ENCODE measurements around the gene MAP3K10. TPM values are rescaled to one million over a fixed set of nuclear protein-coding genes. Genes with fewer than 3 reads are reported as not detected.

The MAP3K10 gene
- total RNA-seq, 1 donor from 2014 or later = 21.7 TPM

- no peak for DNase-seq (ENCODE audit: low spot score)
- intact Hi-C loops (cut with micrococcal nuclease) = no loop called here
- Mint-ChIP-seq H3K4me1 (ENCODE audit: low read depth) (no peaks in the 10 kb centered on the region), H3K27me3 (ENCODE audit: low read depth) (no peaks in the 10 kb centered on the region), H3K27ac (no peak overlapping the region), H3K36me3 (ENCODE audit: low read depth) (peaks cover 10% of the 10 kb centered on the region), H3K9me3 (no peaks in the 10 kb centered on the region), H3K4me3 (ENCODE audit: low read depth) (no peak overlapping the region)
Measured at GRCh38 chr19:40245506-40246128, 54.4 kb downstream of the MAP3K10 start.

- intact Hi-C loops (cut with micrococcal nuclease) = no loop called here
- no peak for DNase-seq (ENCODE audit: low spot score)
- no peak overlapping the region for H3K27ac Mint-ChIP-seq
- H3K27me3 Mint-ChIP-seq (ENCODE audit: low read depth) = no peaks in the 10 kb centered on the region
- H3K4me3 Mint-ChIP-seq (ENCODE audit: low read depth) = no peak overlapping the region
- no peaks in the 10 kb centered on the region for H3K9me3 Mint-ChIP-seq
- peaks cover 11% of the 10 kb centered on the region for H3K36me3 Mint-ChIP-seq (ENCODE audit: low read depth)
- no peaks in the 10 kb centered on the region for H3K4me1 Mint-ChIP-seq (ENCODE audit: low read depth)
Measured at GRCh38 chr19:40246292-40247073, 55.3 kb downstream of the MAP3K10 start.

- Mint-ChIP-seq H3K9me3 (no peaks in the 10 kb centered on the region), H3K4me3 (ENCODE audit: low read depth) (no peak overlapping the region), H3K36me3 (ENCODE audit: low read depth) (peaks cover 9% of the 10 kb centered on the region), H3K27me3 (ENCODE audit: low read depth) (no peaks in the 10 kb centered on the region), H3K27ac (no peak overlapping the region), H3K4me1 (ENCODE audit: low read depth) (no peaks in the 10 kb centered on the region)
- DNase-seq (ENCODE audit: low spot score) = no peak
- intact Hi-C loops (cut with micrococcal nuclease) = no loop called here
Measured at GRCh38 chr19:40247178-40247577, 56.0 kb downstream of the MAP3K10 start.

GRCh38 chr19:40247735-40248262, 56.6 kb downstream of the MAP3K10 start:
- Mint-ChIP-seq H3K36me3 (ENCODE audit: low read depth) (peaks cover 14% of the 10 kb centered on the region), H3K27me3 (ENCODE audit: low read depth) (no peaks in the 10 kb centered on the region), H3K4me1 (ENCODE audit: low read depth) (peaks cover 4% of the 10 kb centered on the region), H3K4me3 (ENCODE audit: low read depth) (no peak overlapping the region), H3K9me3 (no peaks in the 10 kb centered on the region), H3K27ac (no peak overlapping the region)
- no peak for DNase-seq (ENCODE audit: low spot score)
- intact Hi-C loops (cut with micrococcal nuclease) = no loop called here

- Mint-ChIP-seq H3K4me3 (ENCODE audit: low read depth) (no peak overlapping the region), H3K27ac (no peak overlapping the region), H3K9me3 (no peaks in the 10 kb centered on the region), H3K4me1 (ENCODE audit: low read depth) (peaks cover 4% of the 10 kb centered on the region), H3K36me3 (ENCODE audit: low read depth) (peaks cover 17% of the 10 kb centered on the region), H3K27me3 (ENCODE audit: low read depth) (no peaks in the 10 kb centered on the region)
- intact Hi-C loops (cut with micrococcal nuclease) = no loop called here
- DNase-seq (ENCODE audit: low spot score) = no peak
Measured at GRCh38 chr19:40249201-40249600, 58.0 kb downstream of the MAP3K10 start.

GRCh38 chr19:40249781-40250180, 58.6 kb downstream of the MAP3K10 start:
- H3K27me3 Mint-ChIP-seq (ENCODE audit: low read depth) = no peaks in the 10 kb centered on the region
- intact Hi-C loops (cut with micrococcal nuclease) = no loop called here
- H3K9me3 Mint-ChIP-seq = no peaks in the 10 kb centered on the region
- H3K27ac Mint-ChIP-seq = no peak overlapping the region
- H3K4me3 Mint-ChIP-seq (ENCODE audit: low read depth) = no peak overlapping the region
- no peak for DNase-seq (ENCODE audit: low spot score)
- peaks cover 4% of the 10 kb centered on the region for H3K4me1 Mint-ChIP-seq (ENCODE audit: low read depth)
- peaks cover 20% of the 10 kb centered on the region for H3K36me3 Mint-ChIP-seq (ENCODE audit: low read depth)

- peaks cover 33% of the 10 kb centered on the region for H3K36me3 Mint-ChIP-seq (ENCODE audit: low read depth)
- intact Hi-C loops (cut with micrococcal nuclease) = no loop called here
- H3K27ac Mint-ChIP-seq = no peak overlapping the region
- no peak for DNase-seq (ENCODE audit: low spot score)
- H3K9me3 Mint-ChIP-seq = no peaks in the 10 kb centered on the region
- H3K4me3 Mint-ChIP-seq (ENCODE audit: low read depth) = no peak overlapping the region
- H3K27me3 Mint-ChIP-seq (ENCODE audit: low read depth) = no peaks in the 10 kb centered on the region
- H3K4me1 Mint-ChIP-seq (ENCODE audit: low read depth) = peaks cover 4% of the 10 kb centered on the region
Measured at GRCh38 chr19:40251244-40251643, 60.0 kb downstream of the MAP3K10 start.

- no peak overlapping the region for H3K4me3 Mint-ChIP-seq (ENCODE audit: low read depth)
- no peak overlapping the region for H3K27ac Mint-ChIP-seq
- DNase-seq (ENCODE audit: low spot score) = no peak
- peaks cover 34% of the 10 kb centered on the region for H3K36me3 Mint-ChIP-seq (ENCODE audit: low read depth)
- H3K4me1 Mint-ChIP-seq (ENCODE audit: low read depth) = peaks cover 4% of the 10 kb centered on the region
- H3K9me3 Mint-ChIP-seq = no peaks in the 10 kb centered on the region
- H3K27me3 Mint-ChIP-seq (ENCODE audit: low read depth) = no peaks in the 10 kb centered on the region
- intact Hi-C loops (cut with micrococcal nuclease) = no loop called here
Measured at GRCh38 chr19:40251991-40252390, 60.8 kb downstream of the MAP3K10 start.

- H3K4me1 Mint-ChIP-seq (ENCODE audit: low read depth) = peaks cover 4% of the 10 kb centered on the region
- intact Hi-C loops (cut with micrococcal nuclease) = no loop called here
- H3K27me3 Mint-ChIP-seq (ENCODE audit: low read depth) = no peaks in the 10 kb centered on the region
- H3K36me3 Mint-ChIP-seq (ENCODE audit: low read depth) = peaks cover 35% of the 10 kb centered on the region
- H3K9me3 Mint-ChIP-seq = no peaks in the 10 kb centered on the region
- DNase-seq (ENCODE audit: low spot score) = no peak
- H3K27ac Mint-ChIP-seq = no peak overlapping the region
- H3K4me3 Mint-ChIP-seq (ENCODE audit: low read depth) = no peak overlapping the region
Measured at GRCh38 chr19:40252395-40252794, 61.2 kb downstream of the MAP3K10 start.

- Mint-ChIP-seq H3K36me3 (ENCODE audit: low read depth) (peaks cover 38% of the 10 kb centered on the region), H3K4me3 (ENCODE audit: low read depth) (no peak overlapping the region), H3K4me1 (ENCODE audit: low read depth) (peaks cover 4% of the 10 kb centered on the region), H3K27me3 (ENCODE audit: low read depth) (no peaks in the 10 kb centered on the region), H3K27ac (no peak overlapping the region), H3K9me3 (no peaks in the 10 kb centered on the region)
- intact Hi-C loops (cut with micrococcal nuclease) = no loop called here
- DNase-seq (ENCODE audit: low spot score) = no peak
Measured at GRCh38 chr19:40253611-40254092, 62.4 kb downstream of the MAP3K10 start.

- Mint-ChIP-seq H3K27ac (no peak overlapping the region), H3K4me1 (ENCODE audit: low read depth) (peaks cover 6% of the 10 kb centered on the region), H3K9me3 (no peaks in the 10 kb centered on the region), H3K4me3 (ENCODE audit: low read depth) (no peak overlapping the region), H3K36me3 (ENCODE audit: low read depth) (peaks cover 34% of the 10 kb centered on the region), H3K27me3 (ENCODE audit: low read depth) (no peaks in the 10 kb centered on the region)
- no peak for DNase-seq (ENCODE audit: low spot score)
- intact Hi-C loops (cut with micrococcal nuclease) = no loop called here
Measured at GRCh38 chr19:40254714-40255418, 63.6 kb downstream of the MAP3K10 start.

- Mint-ChIP-seq H3K4me1 (ENCODE audit: low read depth) (peaks cover 6% of the 10 kb centered on the region), H3K27ac (no peak overlapping the region)
Measured at GRCh38 chr19:40255619-40256166, 64.5 kb downstream of the MAP3K10 start.

More at GRCh38 chr19:40255619-40256166, 64.5 kb downstream of the MAP3K10 start:
- H3K9me3 Mint-ChIP-seq = no peaks in the 10 kb centered on the region
- no peak for DNase-seq (ENCODE audit: low spot score)
- intact Hi-C loops (cut with micrococcal nuclease) = no loop called here
- H3K36me3 Mint-ChIP-seq (ENCODE audit: low read depth) = peaks cover 34% of the 10 kb centered on the region
- no peak overlapping the region for H3K4me3 Mint-ChIP-seq (ENCODE audit: low read depth)
- no peaks in the 10 kb centered on the region for H3K27me3 Mint-ChIP-seq (ENCODE audit: low read depth)

All from activated T-helper 2 cell treated with anti-CD3 and anti-CD28 coated beads, Interferon-gamma antibody, Interleukin-2, Interleukin-4, amounts not matched to agents 10 μg/mL and 5 μg/mL and 100 μg/mL, durations not matched to agents 14 hours and 24 hours and 36 hours (primary cell).